ENCODE results near the gene CAPN12. TPM values are rescaled to one million over a fixed set of nuclear protein-coding genes. Genes with fewer than 3 reads are reported as not detected.

CAPN12 gene
- total RNA-seq, 1 donor from 2014 or later, result 12.4 TPM

GRCh38 chr19:38727306-38727867 lies 16.9 kb downstream of the CAPN12 start:
- H3K36me3 Mint-ChIP-seq (ENCODE audit: low read depth), result peaks cover 67% of the 10 kb centered on the region
- intact Hi-C loops (cut with micrococcal nuclease), result no loop called here
- H3K27me3 Mint-ChIP-seq, result no peaks in the 10 kb centered on the region
- no peak overlapping the region for H3K4me3 Mint-ChIP-seq
- POLR2A ChIA-PET, result no interaction called here
- H3K4me1 Mint-ChIP-seq, result peaks cover 5% of the 10 kb centered on the region
- no peak for TF ChIP-seq CTCF (IDR thresholded peaks at IDR 0.05)
- ATAC-seq (ENCODE audit: low read depth) (no peak), DNase-seq (no peak)
- CTCF ChIA-PET, result no interaction called here
- H3K9me3 Mint-ChIP-seq, result no peaks in the 10 kb centered on the region
- H3K27ac Mint-ChIP-seq, result no peak overlapping the region

GRCh38 chr19:38726761-38727301 lies 17.4 kb downstream of the CAPN12 start:
- H3K27me3 Mint-ChIP-seq, result no peaks in the 10 kb centered on the region
- CTCF ChIA-PET, result no interaction called here
- no peaks in the 10 kb centered on the region for H3K9me3 Mint-ChIP-seq
- peaks cover 5% of the 10 kb centered on the region for H3K4me1 Mint-ChIP-seq
- no peak overlapping the region for H3K4me3 Mint-ChIP-seq
- POLR2A ChIA-PET, result no interaction called here
- H3K36me3 Mint-ChIP-seq (ENCODE audit: low read depth), result peaks cover 73% of the 10 kb centered on the region
- no peak overlapping the region for H3K27ac Mint-ChIP-seq
- no peak for TF ChIP-seq CTCF (IDR thresholded peaks at IDR 0.05)
- ATAC-seq (ENCODE audit: low read depth), result no peak
- no peak for DNase-seq
- intact Hi-C loops (cut with micrococcal nuclease), result no loop called here

GRCh38 chr19:38726284-38726673 lies 18.0 kb downstream of the CAPN12 start:
- no peak for ATAC-seq (ENCODE audit: low read depth)
- TF ChIP-seq CTCF (IDR thresholded peaks at IDR 0.05), result no peak
- H3K27me3 Mint-ChIP-seq, result no peaks in the 10 kb centered on the region
- intact Hi-C loops (cut with micrococcal nuclease), result no loop called here
- H3K9me3 Mint-ChIP-seq, result no peaks in the 10 kb centered on the region
- peaks cover 76% of the 10 kb centered on the region for H3K36me3 Mint-ChIP-seq (ENCODE audit: low read depth)
- DNase-seq, result no peak
- no peak overlapping the region for H3K4me3 Mint-ChIP-seq
- H3K4me1 Mint-ChIP-seq, result peaks cover 5% of the 10 kb centered on the region
- ChIA-PET CTCF (no interaction called here), POLR2A (interaction anchor here (0.6 kb wide), 1 partner anchor 667 kb away, joined by 3 read pairs; no protein-coding TSS in a partner anchor)
- H3K27ac Mint-ChIP-seq, result peak overlapping the region; percentile 50

GRCh38 chr19:38725469-38726283 lies 18.6 kb downstream of the CAPN12 start:
- TF ChIP-seq CTCF (IDR thresholded peaks at IDR 0.05), result no peak
- ATAC-seq (ENCODE audit: low read depth) (no peak), DNase-seq (no peak)
- ChIA-PET POLR2A (interaction anchor here (0.6 kb wide), 1 partner anchor 667 kb away, joined by 3 read pairs; no protein-coding TSS in a partner anchor), CTCF (no interaction called here)
- H3K4me1 Mint-ChIP-seq, result peaks cover 5% of the 10 kb centered on the region
- H3K27ac Mint-ChIP-seq, result no peak overlapping the region
- H3K9me3 Mint-ChIP-seq, result no peaks in the 10 kb centered on the region
- peaks cover 81% of the 10 kb centered on the region for H3K36me3 Mint-ChIP-seq (ENCODE audit: low read depth)
- H3K27me3 Mint-ChIP-seq, result no peaks in the 10 kb centered on the region
- intact Hi-C loops (cut with micrococcal nuclease), result no loop called here
- H3K4me3 Mint-ChIP-seq, result no peak overlapping the region
